Muscle layer of duodenum (tissue), 2 donors: ENCODE measurements around the gene DENND5A.

Source experiments
- H3K27ac ChIP-seq: one replicate; pipeline ENCODE4 v1.7.0; 2013; ENCODE audit warnings: mild to moderate bottlenecking, low read length
- H3K27me3 ChIP-seq: one replicate; pipeline ENCODE4 v1.7.0; 2013; ENCODE audit warnings: low read depth, mild to moderate bottlenecking, control low read depth, low read length
- H3K36me3 ChIP-seq, 2 donors: one replicate each; pipeline ENCODE4 v1.7.0; 2013; ENCODE audit warnings: low read length in 2 of 2, control low read depth in 1 of 2, mild to moderate bottlenecking in 1 of 2; ENCODE audit not compliant: insufficient read depth in 2 of 2, control insufficient read depth in 1 of 2
- H3K4me1 ChIP-seq, 2 donors: one replicate each; pipeline ENCODE4 v1.7.0; 2013; ENCODE audit warnings: low read length in 2 of 2, mild to moderate bottlenecking in 2 of 2, control low read depth in 1 of 2, moderate library complexity in 1 of 2; ENCODE audit not compliant: insufficient read depth in 2 of 2, control insufficient read depth in 1 of 2
- H3K4me3 ChIP-seq, 2 donors: one replicate each; pipeline ENCODE4 v1.7.0; 2013; ENCODE audit warnings: low read length in 2 of 2, low read depth in 1 of 2, mild to moderate bottlenecking in 1 of 2
- H3K9me3 ChIP-seq, 2 donors: one replicate each; pipeline ENCODE4 v1.7.0; 2013; ENCODE audit warnings: low read length in 2 of 2, control low read depth in 1 of 2, mild to moderate bottlenecking in 1 of 2; ENCODE audit not compliant: control insufficient read depth in 1 of 2
- donor health status: healthy.

The DENND5A gene

DNA sequence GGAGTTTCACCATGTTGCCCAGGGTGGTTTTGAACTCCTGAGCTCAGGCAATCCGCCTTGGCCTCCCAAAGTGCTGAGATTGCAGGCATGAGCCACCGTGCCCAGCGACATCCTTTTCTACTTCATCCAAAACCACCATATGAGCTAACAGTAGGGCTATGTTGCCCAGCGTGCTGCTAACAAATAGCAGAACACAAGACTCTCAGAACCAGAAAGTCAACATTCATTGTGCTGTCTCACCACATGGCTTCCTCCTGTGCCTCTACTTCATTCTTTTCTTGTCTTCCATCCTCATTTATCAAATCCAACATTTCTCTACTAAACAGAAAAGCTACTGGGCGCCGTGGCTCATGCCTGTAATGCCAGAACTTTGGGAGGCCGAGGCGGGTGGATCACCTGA lies 12.0 kb upstream of the DENND5A start:
- H3K27me3 ChIP-seq = no peaks in the 10 kb centered on the region
- no peaks in the 10 kb centered on the region for H3K9me3 ChIP-seq
- peaks cover 0 to 10% of the 10 kb centered on the region in 2 donors for H3K36me3 ChIP-seq
- peaks cover 0 to 5% of the 10 kb centered on the region in 2 donors for H3K4me1 ChIP-seq
- H3K27ac ChIP-seq = no peak overlapping the region
- no peak overlapping the region for H3K4me3 ChIP-seq

DNA sequence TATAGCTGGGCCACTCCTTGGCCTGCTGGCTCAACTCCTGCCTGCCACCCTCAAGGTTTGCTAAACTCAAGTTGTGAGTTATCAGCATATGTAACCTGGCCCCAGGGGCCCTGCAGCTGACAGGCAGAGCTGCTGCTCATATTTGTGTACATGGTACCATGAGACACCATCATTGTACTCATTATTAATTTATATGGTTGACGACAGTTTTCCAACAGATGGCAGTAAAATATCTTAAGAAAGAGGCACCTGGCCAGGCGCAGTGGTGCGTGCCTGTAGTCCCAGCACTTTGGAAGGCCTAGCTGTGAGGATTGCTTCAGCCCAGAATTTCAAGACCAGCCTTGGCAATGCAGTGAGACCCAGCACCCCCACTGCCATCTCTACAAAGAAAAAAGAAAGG lies 11.4 kb upstream of the DENND5A start:
- H3K4me3 ChIP-seq = no peak overlapping the region
- no peaks in the 10 kb centered on the region for H3K9me3 ChIP-seq
- H3K4me1 ChIP-seq = peaks cover 0 to 5% of the 10 kb centered on the region in 2 donors
- H3K27ac ChIP-seq = no peak overlapping the region
- H3K27me3 ChIP-seq = no peaks in the 10 kb centered on the region
- peaks cover 0 to 10% of the 10 kb centered on the region in 2 donors for H3K36me3 ChIP-seq

DNA sequence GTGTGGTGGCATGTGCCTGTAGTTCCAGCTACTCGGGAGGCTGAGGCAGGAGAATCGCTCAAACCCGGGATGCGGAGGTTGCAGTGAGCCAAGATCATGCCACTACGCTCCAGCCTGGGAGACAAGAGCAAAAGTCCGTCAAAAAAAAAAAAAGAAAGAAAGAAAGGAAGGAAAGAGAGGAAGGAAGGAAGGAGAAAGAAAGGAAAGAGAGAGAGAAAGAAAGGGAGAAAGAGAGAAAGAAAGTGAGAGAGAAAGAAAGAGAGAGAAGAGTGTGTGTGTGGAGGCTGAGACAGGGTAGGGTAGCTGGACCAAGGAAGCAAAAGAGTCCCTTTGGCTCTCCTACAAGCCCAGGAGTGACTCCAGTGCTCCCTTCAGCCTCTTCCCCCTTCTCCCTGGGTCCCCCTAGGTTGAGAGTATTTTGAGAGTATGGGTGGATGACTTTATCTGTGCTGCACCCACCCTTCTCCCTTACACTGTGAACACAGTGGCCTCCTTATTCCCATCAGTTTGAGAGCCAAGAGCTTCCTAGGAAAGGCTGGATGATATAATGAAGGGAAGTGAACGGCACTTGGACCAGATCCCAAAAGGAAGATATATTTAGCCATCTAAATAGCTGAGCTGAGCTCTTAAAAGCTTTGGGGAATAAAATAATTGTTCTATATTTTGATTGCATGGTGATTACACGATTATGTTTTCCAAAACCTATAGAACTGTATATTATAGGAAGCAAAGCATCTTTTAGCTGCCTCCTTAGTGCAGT lies 9.5 kb upstream of the DENND5A start:
- H3K27me3 ChIP-seq = no peaks in the 10 kb centered on the region
- H3K27ac ChIP-seq = no peak overlapping the region
- H3K9me3 ChIP-seq = no peaks in the 10 kb centered on the region
- H3K4me1 ChIP-seq = peaks cover 0 to 5% of the 10 kb centered on the region in 2 donors
- H3K36me3 ChIP-seq = no peaks in the 10 kb centered on the region
- no peak overlapping the region for H3K4me3 ChIP-seq

DNA sequence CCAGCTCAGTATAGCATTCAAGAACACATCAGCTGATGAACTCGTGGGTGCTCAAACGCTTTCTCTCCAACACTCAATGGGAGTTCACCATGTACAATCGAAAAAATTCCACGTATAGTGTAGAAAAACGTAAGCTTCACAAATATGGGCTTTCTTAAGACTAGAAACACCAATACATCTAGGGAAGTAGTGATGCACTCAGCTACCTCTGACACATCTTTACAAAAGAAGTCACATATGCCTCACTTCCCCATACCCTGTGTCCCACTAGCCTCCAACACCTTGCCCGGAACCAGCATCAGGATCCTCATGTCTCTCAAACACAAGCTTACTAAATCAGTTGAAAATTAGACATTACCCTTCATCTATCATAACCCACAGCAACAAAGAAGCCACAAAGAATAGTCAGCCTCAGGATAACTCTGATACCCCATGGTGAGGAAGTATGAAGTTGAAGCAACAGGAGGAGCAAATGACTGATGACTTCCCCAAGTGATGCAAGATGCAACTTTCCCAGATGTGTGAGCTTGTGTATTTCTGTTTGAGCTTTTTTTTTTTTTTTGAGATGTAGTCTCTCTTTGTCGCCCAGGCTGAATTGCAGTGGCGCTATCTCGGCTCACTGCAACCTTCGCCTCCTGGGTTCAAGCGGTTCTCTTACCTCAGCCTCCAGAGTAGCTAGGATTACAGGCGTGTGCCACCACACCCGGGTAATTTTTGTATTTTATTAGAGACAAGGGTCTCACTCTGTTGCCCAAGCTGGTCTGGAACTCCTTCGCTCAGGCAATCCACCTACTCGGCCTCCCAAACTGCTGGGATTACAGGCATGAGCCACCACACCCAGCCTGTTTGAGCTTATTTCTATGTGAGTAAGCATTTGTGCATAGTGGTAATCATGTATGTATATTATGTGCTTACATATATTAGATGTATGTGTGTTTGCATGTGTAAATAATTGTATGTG lies 8.5 kb upstream of the DENND5A start:
- Histone ChIP-seq H3K27ac (no peak overlapping the region), H3K36me3 (no peaks in the 10 kb centered on the region)

DNA sequence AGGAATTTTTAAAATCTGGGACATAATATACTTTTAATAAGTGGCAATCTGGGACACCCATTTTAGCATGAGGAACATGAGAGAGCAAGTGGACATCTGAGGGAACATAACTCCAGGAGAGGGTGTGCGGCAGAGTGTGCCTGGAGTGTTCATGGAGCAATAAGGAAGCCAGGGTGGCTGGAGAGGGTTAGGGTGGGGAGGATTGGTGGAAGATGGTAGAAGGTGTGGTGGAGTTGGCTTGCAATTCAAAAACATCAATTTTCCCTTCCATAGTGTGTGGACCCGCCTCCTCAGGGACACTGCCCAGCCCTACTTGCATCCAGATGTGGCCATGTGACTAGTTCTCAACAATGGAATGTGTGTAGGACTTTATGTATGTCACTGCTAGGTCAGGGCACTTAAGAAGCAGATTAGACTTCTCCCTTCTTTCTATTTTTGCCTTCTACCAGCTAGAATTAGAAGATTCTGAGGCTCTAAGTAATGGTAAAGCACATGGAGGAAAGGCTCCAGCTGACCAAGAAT lies 4.4 kb upstream of the DENND5A start:
- no peaks in the 10 kb centered on the region for H3K36me3 ChIP-seq
- no peak overlapping the region for H3K27ac ChIP-seq
- H3K4me3 ChIP-seq = no peak overlapping the region
- no peaks in the 10 kb centered on the region for H3K9me3 ChIP-seq
- no peaks in the 10 kb centered on the region for H3K27me3 ChIP-seq
- H3K4me1 ChIP-seq = peaks cover 0 to 5% of the 10 kb centered on the region in 2 donors

More for the DNA sequence above, 8.5 kb upstream of the DENND5A start:
- Histone ChIP-seq H3K27me3 (no peaks in the 10 kb centered on the region), H3K4me3 (no peak overlapping the region), H3K4me1 (peaks cover 0 to 5% of the 10 kb centered on the region in 2 donors), H3K9me3 (no peaks in the 10 kb centered on the region)

DNA sequence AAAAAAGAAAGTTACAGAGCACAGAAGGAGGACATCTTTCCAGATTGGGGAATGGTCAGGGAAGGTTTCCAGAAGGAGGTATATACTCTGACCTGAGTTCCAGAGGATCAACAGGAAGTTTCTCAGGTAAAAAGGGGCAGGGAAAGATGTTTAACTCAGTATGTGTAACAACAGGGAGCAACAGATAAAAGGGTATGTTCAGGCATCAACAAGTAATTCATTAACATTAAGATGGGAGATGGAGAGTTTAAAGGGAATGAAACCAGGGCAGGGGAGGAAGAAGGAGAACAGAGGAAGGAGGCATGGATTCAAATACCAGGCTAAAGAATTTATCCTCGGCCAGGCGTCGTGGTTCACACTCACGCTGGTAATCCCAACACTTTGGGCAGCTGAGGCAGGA lies 2.5 kb upstream of the DENND5A start:
- Histone ChIP-seq H3K4me3 (no peak overlapping the region), H3K27ac (no peak overlapping the region), H3K36me3 (peaks cover 0 to 3% of the 10 kb centered on the region in 2 donors), H3K9me3 (no peaks in the 10 kb centered on the region), H3K4me1 (peaks cover 0 to 5% of the 10 kb centered on the region in 2 donors), H3K27me3 (no peaks in the 10 kb centered on the region)

DNA sequence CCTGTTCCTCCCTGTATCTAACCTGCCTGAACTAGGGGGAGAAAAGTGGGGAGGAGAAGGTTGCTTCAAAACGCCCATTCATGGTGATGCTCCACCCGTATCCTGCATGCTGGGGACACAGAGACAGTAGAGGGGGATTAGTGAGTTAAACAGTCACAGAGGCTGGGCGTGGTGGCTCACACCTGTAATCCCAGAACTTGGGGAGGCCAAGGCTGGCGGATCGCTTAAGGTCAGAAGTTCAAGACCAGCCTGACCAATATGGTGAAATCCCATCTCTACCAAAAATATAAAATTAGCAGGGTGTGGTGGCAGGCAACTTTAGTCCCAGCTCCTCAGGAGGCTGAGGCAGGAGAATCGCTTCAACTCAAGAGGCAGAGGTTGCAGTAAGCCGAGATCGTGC lies 1.8 kb upstream of the DENND5A start:
- no peaks in the 10 kb centered on the region for H3K27me3 ChIP-seq
- H3K9me3 ChIP-seq = no peaks in the 10 kb centered on the region
- no peak overlapping the region for H3K27ac ChIP-seq
- H3K4me1 ChIP-seq = peaks cover 0 to 8% of the 10 kb centered on the region in 2 donors
- peaks cover 0 to 3% of the 10 kb centered on the region in 2 donors for H3K36me3 ChIP-seq
- H3K4me3 ChIP-seq = no peak overlapping the region

DNA sequence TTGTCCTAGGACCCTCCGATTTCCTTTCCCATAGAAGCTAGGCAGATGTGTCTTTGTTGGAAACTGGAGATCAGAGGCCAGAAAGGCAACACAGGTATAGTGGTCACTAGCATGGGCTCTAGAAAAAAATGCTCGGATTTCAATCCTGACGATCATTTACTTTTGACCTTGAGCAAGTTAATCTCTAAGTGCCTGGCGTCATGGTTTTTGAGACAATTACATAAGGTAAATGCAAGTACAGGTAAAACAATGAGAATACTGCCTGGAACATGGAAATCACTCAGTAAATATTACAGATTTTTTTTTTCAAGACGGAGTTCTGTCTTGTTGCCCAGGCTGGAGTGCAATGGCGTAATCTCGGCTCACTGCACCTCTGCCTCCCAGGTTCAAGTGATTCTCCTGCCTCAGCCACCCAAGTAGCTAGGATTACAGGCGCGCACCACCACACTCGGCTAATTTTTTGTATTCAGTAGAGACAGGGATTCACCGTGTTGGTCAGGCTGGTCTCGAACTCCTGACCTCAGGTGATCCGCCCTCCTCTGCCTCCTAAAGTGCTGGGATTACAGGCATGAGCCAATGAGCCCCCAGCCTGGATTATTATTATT lies 1.1 kb upstream of the DENND5A start:
- Histone ChIP-seq H3K27ac (no peak overlapping the region), H3K36me3 (peaks cover 0 to 3% of the 10 kb centered on the region in 2 donors), H3K4me3 (peak overlapping the region in 1 of 2 donors; percentile 64), H3K27me3 (no peaks in the 10 kb centered on the region), H3K9me3 (no peaks in the 10 kb centered on the region), H3K4me1 (peaks cover 0 to 12% of the 10 kb centered on the region in 2 donors)

DNA sequence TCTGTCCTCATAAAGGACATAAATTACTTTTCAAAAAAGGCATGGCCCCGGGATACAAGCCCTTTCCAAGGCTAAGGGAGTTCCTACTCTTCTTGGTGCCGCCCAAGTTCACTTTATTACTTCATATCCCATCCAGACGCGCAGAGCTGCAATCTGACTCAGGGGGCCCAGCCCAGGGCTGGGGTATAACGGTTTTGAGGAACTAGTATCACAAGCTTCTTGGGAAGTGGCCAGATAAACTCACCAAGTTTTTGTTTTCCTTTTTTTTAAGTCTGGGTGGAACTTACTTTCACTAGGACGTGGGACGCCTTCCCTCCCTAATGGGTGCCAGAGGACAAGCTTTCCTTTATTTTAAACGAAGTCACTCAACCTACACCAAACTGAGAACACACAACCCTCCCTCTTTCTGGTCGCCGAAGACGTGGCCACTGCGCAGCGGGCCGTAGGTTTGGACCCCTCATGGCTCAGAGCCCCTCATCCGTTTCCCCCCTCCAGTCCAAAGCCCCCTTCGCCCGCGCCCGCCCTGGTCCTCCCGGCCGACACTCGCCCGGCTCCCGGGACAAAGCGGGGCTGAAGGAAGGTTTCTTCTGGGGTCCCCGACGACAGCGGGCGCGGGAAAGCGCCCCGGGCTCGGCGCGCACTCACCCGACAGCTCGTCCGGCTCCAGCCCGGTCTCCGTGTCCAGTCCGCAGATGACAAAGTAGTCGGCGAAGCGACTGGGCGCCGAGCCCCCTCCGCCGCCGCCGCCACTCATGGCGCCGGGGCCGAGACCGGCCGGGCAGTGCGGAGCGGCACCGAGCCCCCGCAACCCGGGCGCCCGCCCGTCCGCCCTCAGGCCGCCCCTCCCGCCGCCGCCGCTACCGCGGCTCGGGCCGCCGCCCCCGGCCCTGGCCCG lies 587 bp downstream of the DENND5A start:
- peak overlapping the region; percentile 92 for H3K27ac ChIP-seq
- H3K27me3 ChIP-seq = no peaks in the 10 kb centered on the region
- H3K4me3 ChIP-seq = peak overlapping the region; percentile 69 to 82
- H3K9me3 ChIP-seq = no peaks in the 10 kb centered on the region
- peaks cover 0 to 3% of the 10 kb centered on the region in 2 donors for H3K36me3 ChIP-seq
- peaks cover 0 to 27% of the 10 kb centered on the region in 2 donors for H3K4me1 ChIP-seq

DNA sequence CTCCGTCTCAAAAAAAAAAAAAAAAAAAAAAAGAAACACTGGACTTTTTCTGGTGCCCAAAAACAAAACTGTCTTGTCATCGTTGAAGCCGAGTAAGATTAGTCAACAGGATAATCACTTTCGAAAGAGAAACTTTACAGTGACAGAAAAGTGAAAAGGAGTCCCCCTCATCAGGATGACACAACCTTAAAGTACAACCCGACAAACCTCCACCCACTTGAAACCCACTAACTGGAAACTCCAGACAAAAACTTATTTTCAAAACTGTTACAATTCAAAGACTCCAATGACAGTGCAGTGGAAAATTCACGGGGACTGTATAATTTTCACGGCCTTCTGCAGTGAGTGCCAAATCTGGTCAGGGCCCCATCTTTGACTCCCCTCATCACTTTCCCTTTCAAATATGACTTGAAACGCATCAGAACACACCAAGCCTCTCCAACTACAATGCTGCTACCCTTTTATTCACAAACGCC lies 1.3 kb downstream of the DENND5A start:
- Histone ChIP-seq H3K9me3 (no peaks in the 10 kb centered on the region), H3K27me3 (no peaks in the 10 kb centered on the region), H3K27ac (peak overlapping the region; percentile 92), H3K4me1 (peaks cover 0 to 29% of the 10 kb centered on the region in 2 donors), H3K36me3 (peaks cover 0 to 3% of the 10 kb centered on the region in 2 donors), H3K4me3 (peak overlapping the region; percentile 69 to 82)
